PC-9 (cell line): ENCODE data around the gene UGT1A10.

ENCODE experiments used
- EZH2 ChIP-seq: fragments of 200-600 bp; sonication (generic); IDR thresholded peaks from 2 replicates; pipeline ENCODE4 v1.8.0; 2017; ENCODE audit warnings: antibody characterized with exemption, low read depth
- TF ChIP-seq, protein P1 (sequence below): fragments of 200-600 bp; sonication (generic); conservative IDR thresholded peaks from 2 replicates; pipeline ENCODE4 v1.6.1; 2017; ENCODE audit warnings: mixed run types, antibody characterized with exemption, mild to moderate bottlenecking, moderate library complexity

DNA sequence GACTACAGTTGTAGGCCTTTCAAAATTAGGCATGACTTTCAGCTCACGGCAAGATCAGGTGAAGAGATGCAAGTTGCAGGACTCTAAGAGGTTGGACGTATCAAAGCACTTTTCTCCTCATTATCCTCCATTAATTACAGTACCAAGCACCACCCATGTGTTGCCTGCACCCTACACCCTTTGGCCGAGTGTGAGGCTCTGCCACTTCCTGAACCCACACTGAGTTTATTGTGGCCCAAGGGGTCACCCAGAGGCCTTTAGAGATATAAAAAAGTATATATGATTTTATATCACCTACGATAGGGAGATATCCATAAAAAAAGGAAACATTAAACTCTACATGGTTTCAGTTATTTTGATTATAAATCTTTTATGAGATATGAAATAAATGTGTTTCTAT, 16.0 kb upstream of the UGT1A10 start:
- TF ChIP-seq, protein P1, sequence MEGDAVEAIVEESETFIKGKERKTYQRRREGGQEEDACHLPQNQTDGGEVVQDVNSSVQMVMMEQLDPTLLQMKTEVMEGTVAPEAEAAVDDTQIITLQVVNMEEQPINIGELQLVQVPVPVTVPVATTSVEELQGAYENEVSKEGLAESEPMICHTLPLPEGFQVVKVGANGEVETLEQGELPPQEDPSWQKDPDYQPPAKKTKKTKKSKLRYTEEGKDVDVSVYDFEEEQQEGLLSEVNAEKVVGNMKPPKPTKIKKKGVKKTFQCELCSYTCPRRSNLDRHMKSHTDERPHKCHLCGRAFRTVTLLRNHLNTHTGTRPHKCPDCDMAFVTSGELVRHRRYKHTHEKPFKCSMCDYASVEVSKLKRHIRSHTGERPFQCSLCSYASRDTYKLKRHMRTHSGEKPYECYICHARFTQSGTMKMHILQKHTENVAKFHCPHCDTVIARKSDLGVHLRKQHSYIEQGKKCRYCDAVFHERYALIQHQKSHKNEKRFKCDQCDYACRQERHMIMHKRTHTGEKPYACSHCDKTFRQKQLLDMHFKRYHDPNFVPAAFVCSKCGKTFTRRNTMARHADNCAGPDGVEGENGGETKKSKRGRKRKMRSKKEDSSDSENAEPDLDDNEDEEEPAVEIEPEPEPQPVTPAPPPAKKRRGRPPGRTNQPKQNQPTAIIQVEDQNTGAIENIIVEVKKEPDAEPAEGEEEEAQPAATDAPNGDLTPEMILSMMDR: no peak
- no peak for TF ChIP-seq EZH2
